Activated naive CD4-positive, alpha-beta T cell treated with anti-CD3 and anti-CD28 coated beads, Interleukin-2, amount 50 U/mL, for 24 hours (primary cell): ENCODE results near the gene RRAGA.
"Not testable (repeated sequence)": the region's sequence is repeated elsewhere in the genome, so short reads cannot be mapped to it uniquely, and the experiment has no call there.

Source experiments
- H3K27ac Mint-ChIP-seq: one replicate; pipeline ENCODE4 v1.8.0; 2021; ENCODE audit warnings: mild to moderate bottlenecking, mixed read lengths
- H3K27me3 Mint-ChIP-seq: one replicate; pipeline ENCODE4 v1.8.0; 2021; ENCODE audit warnings: mixed read lengths
- H3K36me3 Mint-ChIP-seq: one replicate; pipeline ENCODE4 v1.8.0; 2021; ENCODE audit warnings: mixed read lengths
- H3K4me1 Mint-ChIP-seq: one replicate; pipeline ENCODE4 v1.8.0; 2021; ENCODE audit warnings: mixed read lengths
- H3K4me3 Mint-ChIP-seq: one replicate; pipeline ENCODE4 v1.8.0; 2021; ENCODE audit warnings: mild to moderate bottlenecking, mixed read lengths
- H3K9me3 Mint-ChIP-seq: one replicate; pipeline ENCODE4 v1.8.0; 2021; ENCODE audit warnings: mixed read lengths

Gene RRAGA

DNA sequence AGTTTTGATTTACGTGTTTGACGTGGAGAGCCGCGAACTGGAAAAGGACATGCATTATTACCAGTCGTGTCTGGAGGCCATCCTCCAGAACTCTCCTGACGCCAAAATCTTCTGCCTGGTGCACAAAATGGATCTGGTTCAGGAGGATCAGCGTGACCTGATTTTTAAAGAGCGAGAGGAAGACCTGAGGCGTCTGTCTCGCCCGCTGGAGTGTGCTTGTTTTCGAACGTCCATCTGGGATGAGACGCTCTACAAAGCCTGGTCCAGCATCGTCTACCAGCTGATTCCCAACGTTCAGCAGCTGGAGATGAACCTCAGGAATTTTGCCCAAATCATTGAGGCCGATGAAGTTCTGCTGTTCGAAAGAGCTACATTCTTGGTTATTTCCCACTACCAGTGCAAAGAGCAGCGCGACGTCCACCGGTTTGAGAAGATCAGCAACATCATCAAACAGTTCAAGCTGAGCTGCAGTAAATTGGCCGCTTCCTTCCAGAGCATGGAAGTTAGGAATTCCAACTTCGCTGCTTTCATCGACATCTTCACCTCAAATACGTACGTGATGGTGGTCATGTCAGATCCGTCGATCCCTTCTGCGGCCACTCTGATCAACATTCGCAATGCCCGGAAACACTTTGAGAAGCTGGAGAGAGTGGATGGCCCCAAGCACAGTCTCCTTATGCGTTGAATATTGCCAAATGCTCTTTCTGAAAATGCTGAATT lies 850 bp downstream of the RRAGA start:
- H3K36me3 Mint-ChIP-seq = peaks cover 2% of the 10 kb centered on the region
- H3K4me1 Mint-ChIP-seq = peaks cover 43% of the 10 kb centered on the region
- peak overlapping the region; percentile 94 for H3K4me3 Mint-ChIP-seq
- H3K9me3 Mint-ChIP-seq = no peaks in the 10 kb centered on the region
- H3K27me3 Mint-ChIP-seq = no peaks in the 10 kb centered on the region
- H3K27ac Mint-ChIP-seq = peak overlapping the region; percentile 90

DNA sequence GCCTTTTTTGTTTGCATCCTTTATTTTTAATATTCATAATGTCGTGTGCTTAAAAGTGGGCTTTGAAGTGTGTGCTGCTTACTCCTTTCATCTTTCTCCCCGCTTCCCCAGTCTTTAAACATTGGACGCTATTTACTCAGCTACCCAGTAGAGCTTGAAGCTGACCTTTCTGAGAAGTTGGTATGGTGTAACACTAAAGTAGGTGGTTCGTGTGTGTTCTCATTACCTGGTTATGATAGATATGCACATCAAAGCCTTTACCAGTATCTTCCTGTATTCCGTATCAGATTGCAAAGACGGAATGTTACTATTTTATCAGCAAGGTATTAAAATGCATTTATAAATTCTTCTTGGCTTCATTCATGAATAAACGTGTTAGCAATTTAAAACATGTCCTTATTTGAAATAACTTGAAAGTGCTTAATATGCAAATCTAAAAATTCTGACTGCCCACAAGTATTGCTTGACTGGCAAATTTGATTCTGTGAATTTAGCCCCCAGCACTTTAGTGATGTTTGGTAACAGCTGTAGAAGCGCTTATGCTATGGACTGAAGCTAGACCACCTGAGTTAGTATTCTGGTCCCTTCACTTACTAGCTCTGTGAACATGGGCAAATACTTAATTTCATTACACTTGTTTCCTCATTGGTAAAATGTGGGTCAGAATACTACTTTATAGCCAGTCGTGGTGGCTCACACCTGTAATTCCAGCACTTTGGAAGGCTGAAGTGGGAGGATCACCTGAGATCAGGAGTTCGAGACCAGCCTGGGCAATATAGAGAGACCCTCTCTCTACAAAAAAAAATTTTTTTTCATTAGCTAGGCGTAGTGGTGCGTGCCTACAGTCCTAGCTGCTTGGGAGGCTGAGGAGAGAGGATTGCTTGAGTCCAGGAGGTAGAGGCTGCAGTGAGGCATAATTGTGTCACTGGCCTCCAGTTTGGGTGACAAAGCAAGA lies 1.7 kb downstream of the RRAGA start:
- Mint-ChIP-seq H3K36me3 (peaks cover 4% of the 10 kb centered on the region), H3K27me3 (no peaks in the 10 kb centered on the region), H3K27ac (peak overlapping the region; percentile 74), H3K4me1 (peaks cover 43% of the 10 kb centered on the region), H3K4me3 (peak overlapping the region; percentile 94), H3K9me3 (no peaks in the 10 kb centered on the region)

DNA sequence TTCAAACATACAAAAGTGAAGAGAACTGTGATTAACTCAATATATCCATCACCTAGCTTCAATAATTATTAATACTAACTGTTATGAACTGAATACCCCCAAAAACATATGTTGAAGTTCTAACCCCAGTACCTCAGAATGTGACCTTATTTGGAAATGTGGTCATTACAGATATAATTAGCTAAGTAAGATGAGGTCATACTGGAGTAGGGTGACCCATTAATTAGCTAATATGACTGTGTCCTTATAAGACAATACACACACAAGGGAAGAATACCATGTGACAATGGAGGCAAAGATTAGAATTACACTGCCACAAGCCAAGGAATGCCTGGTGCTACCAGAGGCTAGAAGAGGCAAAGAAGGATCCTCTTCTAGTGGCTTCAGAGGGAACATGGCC lies 7.8 kb downstream of the RRAGA start:
- Mint-ChIP-seq H3K4me3 (no peak overlapping the region), H3K27ac (no peak overlapping the region), H3K4me1 (peaks cover 19% of the 10 kb centered on the region), H3K27me3 (no peaks in the 10 kb centered on the region), H3K9me3 (no peaks in the 10 kb centered on the region), H3K36me3 (peaks cover 22% of the 10 kb centered on the region)

DNA sequence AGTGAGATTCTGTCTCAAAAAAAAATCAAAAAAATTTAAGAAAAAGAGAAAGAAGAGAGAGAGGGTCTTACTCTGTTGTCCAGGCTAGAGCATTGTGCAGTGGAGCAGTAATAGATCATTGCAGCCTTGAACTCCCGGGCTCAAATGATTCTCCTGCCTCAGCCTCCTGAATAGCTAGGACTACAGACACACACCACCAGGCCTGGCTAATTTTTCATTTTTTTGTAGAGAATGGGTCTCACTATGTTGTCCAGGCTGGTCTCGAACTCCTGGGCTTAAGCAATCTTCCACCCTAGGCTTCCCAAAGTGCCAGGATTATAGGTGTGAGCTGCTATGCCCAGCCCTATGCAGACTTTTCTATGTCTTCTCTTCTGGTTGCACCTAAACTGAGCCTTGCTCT lies 25.0 kb downstream of the RRAGA start:
- H3K9me3 Mint-ChIP-seq = no peaks in the 10 kb centered on the region
- H3K4me3 Mint-ChIP-seq = no peak overlapping the region
- no peaks in the 10 kb centered on the region for H3K27me3 Mint-ChIP-seq
- H3K4me1 Mint-ChIP-seq = peaks cover 20% of the 10 kb centered on the region
- H3K27ac Mint-ChIP-seq = no peak overlapping the region
- peaks cover 25% of the 10 kb centered on the region for H3K36me3 Mint-ChIP-seq

DNA sequence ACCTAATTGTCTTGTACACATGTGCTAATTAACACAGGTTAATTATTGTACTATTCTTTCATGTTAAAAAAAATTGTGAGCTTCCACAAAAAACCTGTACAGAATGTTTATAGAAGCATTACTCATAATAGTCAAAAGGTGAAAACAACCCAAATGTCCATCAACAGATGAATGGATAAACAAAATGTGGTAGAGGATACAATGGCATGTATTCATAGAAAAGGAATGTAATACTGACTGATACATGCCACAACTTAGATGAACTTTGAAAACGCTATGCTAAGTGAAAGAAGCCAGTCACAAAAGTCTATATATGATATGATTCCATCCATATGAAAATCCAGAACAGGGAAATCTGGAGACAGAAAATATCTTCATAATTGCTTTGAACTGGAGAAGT lies 25.6 kb downstream of the RRAGA start:
- H3K27ac Mint-ChIP-seq = no peak overlapping the region
- no peak overlapping the region for H3K4me3 Mint-ChIP-seq
- no peaks in the 10 kb centered on the region for H3K9me3 Mint-ChIP-seq
- H3K4me1 Mint-ChIP-seq = peaks cover 20% of the 10 kb centered on the region
- H3K36me3 Mint-ChIP-seq = peaks cover 25% of the 10 kb centered on the region
- no peaks in the 10 kb centered on the region for H3K27me3 Mint-ChIP-seq

DNA sequence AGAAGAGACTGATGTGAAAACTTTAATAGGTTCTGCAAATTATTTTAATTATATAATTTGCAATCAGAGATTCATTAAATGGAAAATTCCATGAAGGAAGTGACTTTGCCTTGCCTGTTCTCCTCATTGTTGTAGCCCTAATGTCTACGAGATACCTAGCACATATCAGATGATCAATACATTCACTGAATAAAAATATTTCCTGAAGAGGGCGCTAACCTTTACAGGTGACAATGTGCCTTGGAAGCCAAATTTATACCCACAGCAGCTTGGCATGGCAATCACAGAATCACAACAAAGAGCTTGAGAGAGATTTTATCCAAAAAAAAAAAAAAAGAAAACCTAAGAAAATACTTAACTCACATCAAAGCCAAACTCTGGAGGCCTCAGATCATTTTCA lies 36.1 kb downstream of the RRAGA start:
- peaks cover 10% of the 10 kb centered on the region for H3K4me1 Mint-ChIP-seq
- no peak overlapping the region for H3K4me3 Mint-ChIP-seq
- no peaks in the 10 kb centered on the region for H3K27me3 Mint-ChIP-seq
- H3K36me3 Mint-ChIP-seq = peaks cover 9% of the 10 kb centered on the region
- no peaks in the 10 kb centered on the region for H3K9me3 Mint-ChIP-seq
- peak overlapping the region; percentile 70 for H3K27ac Mint-ChIP-seq

DNA sequence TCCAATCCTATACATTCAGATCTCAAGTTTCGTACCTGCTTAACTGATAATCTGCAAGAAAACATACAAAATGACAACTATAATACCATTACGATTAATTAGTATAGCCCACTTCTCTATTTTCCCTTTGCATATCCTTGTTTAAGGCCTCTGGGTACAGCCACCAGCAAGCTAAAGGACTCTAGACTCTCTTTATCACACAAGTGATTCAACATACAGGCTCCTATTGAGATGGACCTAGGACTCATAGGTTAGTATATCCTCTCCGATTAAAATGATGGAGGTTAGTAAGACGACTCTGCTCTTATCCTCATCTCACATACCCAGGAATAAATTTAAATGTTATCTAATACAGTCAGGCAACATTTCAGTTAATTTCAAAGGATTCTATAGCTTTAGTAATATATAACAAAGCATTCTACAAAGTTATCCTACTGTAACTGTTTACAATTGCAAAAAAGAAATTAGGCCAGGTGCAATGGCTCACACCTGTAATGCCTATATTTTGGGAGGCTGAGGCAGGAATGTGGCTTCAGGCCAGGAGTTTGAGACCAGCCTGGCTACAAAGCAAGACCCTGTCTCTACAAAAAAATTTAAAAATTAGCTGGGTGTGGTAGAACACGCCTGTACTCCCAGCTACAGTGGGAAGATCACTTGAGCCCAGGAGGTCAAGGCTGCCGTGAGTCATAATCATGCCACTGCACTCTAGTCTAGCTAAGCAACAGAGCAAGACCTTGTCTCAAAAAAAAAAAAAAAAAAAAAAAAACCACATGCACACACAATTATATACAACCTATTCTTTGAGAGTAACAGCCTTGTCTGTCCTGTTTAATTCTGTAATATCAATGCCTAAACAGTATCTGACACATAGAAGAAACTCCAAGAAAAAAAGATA lies 38.1 kb downstream of the RRAGA start:
- Mint-ChIP-seq H3K27ac (no peak overlapping the region), H3K9me3 (no peaks in the 10 kb centered on the region), H3K4me3 (no peak overlapping the region), H3K36me3 (peaks cover 7% of the 10 kb centered on the region), H3K4me1 (peaks cover 10% of the 10 kb centered on the region), H3K27me3 (no peaks in the 10 kb centered on the region)

DNA sequence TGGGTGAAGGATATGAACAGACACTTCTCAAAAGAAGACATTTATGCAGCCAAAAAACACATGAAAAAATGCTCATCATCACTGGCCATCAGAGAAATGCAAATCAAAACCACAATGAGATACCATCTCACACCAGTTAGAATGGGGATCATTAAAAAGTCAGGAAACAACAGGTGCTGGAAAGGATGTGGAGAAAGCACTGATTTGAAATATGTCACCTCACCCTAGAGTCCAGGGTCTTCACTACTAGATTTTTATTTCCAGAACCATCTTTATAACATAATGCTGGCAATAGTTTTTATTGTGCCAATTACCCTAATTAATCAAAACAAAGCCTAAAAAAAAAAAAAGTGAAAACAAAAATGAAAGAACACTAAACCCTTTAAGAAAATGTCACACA lies 48.2 kb downstream of the RRAGA start:
- H3K36me3 Mint-ChIP-seq = peaks cover 10% of the 10 kb centered on the region
- not testable (repeated sequence) for H3K4me3 Mint-ChIP-seq, H3K27me3 Mint-ChIP-seq, H3K9me3 Mint-ChIP-seq
- H3K27ac Mint-ChIP-seq = peak overlapping the region; percentile 35
- H3K4me1 Mint-ChIP-seq = peaks cover 38% of the 10 kb centered on the region
